ENCODE results near the gene NUDT4B. TPM values are rescaled to one million over a fixed set of nuclear protein-coding genes. Genes with fewer than 3 reads are reported as not detected.
"Not testable (repeated sequence)": the region's sequence is repeated elsewhere in the genome, so short reads cannot be mapped to it uniquely, and the experiment has no call there.

The NUDT4B gene
- total and polyA plus RNA-seq, 2 of the 13 experiments (the other 11 are each of a cell fraction or from before 2014, with no cell fraction given): 3.3 to 24.5 TPM

GRCh38 chr1:148761360-148761759 lies 12.8 kb downstream of the NUDT4B start:
- CTCF ChIA-PET (ENCODE audit: low intra/inter-chr PET ratio, low total read pairs); H4K20me1 ChIP-seq (ENCODE audit: insufficient read depth, low read length); H3K79me2 ChIP-seq (ENCODE audit: insufficient read depth, low read length); H3K4me2 ChIP-seq (ENCODE audit: low read depth, low read length); H2AFZ ChIP-seq (ENCODE audit: low read length); DNase-seq (ENCODE audit: low spot score); ATAC-seq; BruUV-seq (replicated peaks); H3K36me3 ChIP-seq (replicated peaks in 1 of 2; ENCODE audit: control insufficient read depth in 1 of 2, insufficient read depth in 2 of 2, low read length in 2 of 2); H3K27me3 ChIP-seq (ENCODE audit: control insufficient read depth in 1 of 2, insufficient read depth in 2 of 2, low read length in 2 of 2); H3K27ac ChIP-seq (ENCODE audit: extremely low read length, insufficient read depth, low read length); POLR2A ChIA-PET; intact Hi-C loops (cut with micrococcal nuclease; ENCODE audit: unreplicated experiment); in situ Hi-C loops (cut with HindIII; ENCODE audit: extremely low pct_ligation_motif_present, low pct_unique_long_range_greater_than_20kb); FAIRE-seq; H3K4me3 ChIP-seq (replicated peaks in 1 of 3; ENCODE audit: insufficient read depth in 1 of 3, low read depth in 2 of 3, low read length in 3 of 3); H3K4me1 ChIP-seq (ENCODE audit: insufficient read depth, low read length); H3K9me3 ChIP-seq (ENCODE audit: low read length); H3K9ac ChIP-seq (ENCODE audit: insufficient read depth, low read depth, low read length): not testable (repeated sequence)

DNA sequence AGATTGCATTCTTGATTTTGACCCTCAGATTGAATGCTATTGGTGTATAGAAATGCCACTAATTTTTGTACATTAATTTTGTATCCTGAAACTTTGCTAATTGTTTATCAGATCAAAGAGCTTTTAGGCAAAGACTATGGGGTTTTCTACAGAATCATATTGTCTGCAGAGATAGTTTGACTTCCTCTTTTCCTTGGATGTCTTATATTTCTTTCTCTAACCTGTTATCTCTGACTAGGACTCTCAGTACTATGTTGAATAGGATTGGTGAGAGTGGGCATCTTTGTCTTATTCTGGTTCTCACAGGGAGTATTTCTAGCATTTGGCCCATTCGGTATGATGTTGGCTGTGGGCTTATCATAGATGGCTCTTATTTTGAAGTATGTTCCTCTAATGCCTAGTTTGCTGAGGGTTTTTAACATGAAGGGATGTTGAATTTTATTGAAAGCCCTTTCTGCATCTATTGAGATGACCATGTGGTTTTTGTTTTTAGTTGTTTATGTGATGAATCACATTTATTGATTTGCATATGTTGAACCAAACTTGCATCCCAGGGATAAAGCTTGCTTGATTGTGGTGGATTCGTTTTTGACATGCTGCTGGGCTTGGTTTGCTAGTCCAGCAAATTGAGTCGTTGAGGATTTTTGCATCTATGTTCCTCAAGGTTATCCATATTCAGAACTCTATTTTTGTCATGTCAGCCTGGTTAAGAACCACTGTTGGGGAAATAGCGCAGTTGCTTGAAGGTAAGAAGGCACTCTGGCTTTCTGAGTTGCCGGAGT lies 16.9 kb downstream of the NUDT4B start:
- H3K4me3 ChIP-seq (replicated peaks in 1 of 3; ENCODE audit: insufficient read depth in 1 of 3, low read depth in 2 of 3, low read length in 3 of 3); H3K4me1 ChIP-seq (ENCODE audit: insufficient read depth, low read length); ATAC-seq; FAIRE-seq; BruUV-seq (replicated peaks); H3K79me2 ChIP-seq (ENCODE audit: insufficient read depth, low read length); H2AFZ ChIP-seq (ENCODE audit: low read length); H3K9ac ChIP-seq (ENCODE audit: insufficient read depth, low read depth, low read length); in situ Hi-C loops (cut with HindIII; ENCODE audit: extremely low pct_ligation_motif_present, low pct_unique_long_range_greater_than_20kb); intact Hi-C loops (cut with micrococcal nuclease; ENCODE audit: unreplicated experiment); CTCF ChIA-PET (ENCODE audit: low intra/inter-chr PET ratio, low total read pairs); H3K27me3 ChIP-seq (ENCODE audit: control insufficient read depth in 1 of 2, insufficient read depth in 2 of 2, low read length in 2 of 2); H3K27ac ChIP-seq (ENCODE audit: extremely low read length, insufficient read depth, low read length); H4K20me1 ChIP-seq (ENCODE audit: insufficient read depth, low read length); H3K4me2 ChIP-seq (ENCODE audit: low read depth, low read length); H3K36me3 ChIP-seq (replicated peaks in 1 of 2; ENCODE audit: control insufficient read depth in 1 of 2, insufficient read depth in 2 of 2, low read length in 2 of 2); H3K9me3 ChIP-seq (ENCODE audit: low read length); POLR2A ChIA-PET; DNase-seq (ENCODE audit: low spot score): not testable (repeated sequence)
- no CpG with 5 or more reads among the region's 5 CpGs for WGBS (ENCODE audit: low lambda C conversion rate)

GRCh38 chr1:148768541-148768940 lies 20.0 kb downstream of the NUDT4B start:
- H2AFZ ChIP-seq (ENCODE audit: low read length); H3K9ac ChIP-seq (ENCODE audit: insufficient read depth, low read depth, low read length); ATAC-seq: not testable (repeated sequence)

DNA sequence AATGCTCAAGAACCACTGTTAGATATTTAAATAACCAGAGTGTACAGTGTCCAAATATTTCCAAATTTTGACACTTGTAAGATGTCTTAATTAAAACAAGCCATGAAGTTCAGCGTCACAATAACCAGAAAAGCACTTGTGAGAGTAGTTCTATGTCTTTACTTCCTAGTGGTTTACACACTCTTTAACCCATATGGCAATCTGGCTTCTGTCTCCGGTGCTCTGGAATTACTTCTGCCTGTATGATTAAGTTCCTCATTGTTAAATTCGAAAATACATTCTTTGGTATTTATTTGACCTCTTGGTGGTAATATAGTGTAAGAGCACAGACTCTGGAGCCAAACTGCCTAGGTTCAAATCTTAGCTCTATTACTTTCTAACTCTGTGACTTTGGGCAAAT lies 20.9 kb downstream of the NUDT4B start:
- H3K9me3 ChIP-seq (ENCODE audit: low read length); CTCF ChIA-PET (ENCODE audit: low intra/inter-chr PET ratio, low total read pairs); H4K20me1 ChIP-seq (ENCODE audit: insufficient read depth, low read length); BruUV-seq (replicated peaks); H2AFZ ChIP-seq (ENCODE audit: low read length); POLR2A ChIA-PET; FAIRE-seq; H3K4me1 ChIP-seq (ENCODE audit: insufficient read depth, low read length); intact Hi-C loops (cut with micrococcal nuclease; ENCODE audit: unreplicated experiment); H3K9ac ChIP-seq (ENCODE audit: insufficient read depth, low read depth, low read length); H3K4me3 ChIP-seq (replicated peaks in 1 of 3; ENCODE audit: insufficient read depth in 1 of 3, low read depth in 2 of 3, low read length in 3 of 3); ATAC-seq; H3K79me2 ChIP-seq (ENCODE audit: insufficient read depth, low read length); DNase-seq (ENCODE audit: low spot score); H3K27me3 ChIP-seq (ENCODE audit: control insufficient read depth in 1 of 2, insufficient read depth in 2 of 2, low read length in 2 of 2); H3K4me2 ChIP-seq (ENCODE audit: low read depth, low read length); H3K36me3 ChIP-seq (replicated peaks in 1 of 2; ENCODE audit: control insufficient read depth in 1 of 2, insufficient read depth in 2 of 2, low read length in 2 of 2); in situ Hi-C loops (cut with HindIII; ENCODE audit: extremely low pct_ligation_motif_present, low pct_unique_long_range_greater_than_20kb); H3K27ac ChIP-seq (ENCODE audit: extremely low read length, insufficient read depth, low read length): not testable (repeated sequence)
- no CpG with 5 or more reads among the region's 3 CpGs for WGBS (ENCODE audit: low lambda C conversion rate)

More at GRCh38 chr1:148768541-148768940, 20.0 kb downstream of the NUDT4B start:
- H3K4me1 ChIP-seq (ENCODE audit: insufficient read depth, low read length); H3K4me3 ChIP-seq (replicated peaks in 1 of 3; ENCODE audit: insufficient read depth in 1 of 3, low read depth in 2 of 3, low read length in 3 of 3); H3K27ac ChIP-seq (ENCODE audit: extremely low read length, insufficient read depth, low read length); POLR2A ChIA-PET; H4K20me1 ChIP-seq (ENCODE audit: insufficient read depth, low read length); in situ Hi-C loops (cut with HindIII; ENCODE audit: extremely low pct_ligation_motif_present, low pct_unique_long_range_greater_than_20kb); CTCF ChIA-PET (ENCODE audit: low intra/inter-chr PET ratio, low total read pairs); H3K9me3 ChIP-seq (ENCODE audit: low read length); DNase-seq (ENCODE audit: low spot score); H3K27me3 ChIP-seq (ENCODE audit: control insufficient read depth in 1 of 2, insufficient read depth in 2 of 2, low read length in 2 of 2); H3K79me2 ChIP-seq (ENCODE audit: insufficient read depth, low read length); H3K4me2 ChIP-seq (ENCODE audit: low read depth, low read length); BruUV-seq (replicated peaks); FAIRE-seq; H3K36me3 ChIP-seq (replicated peaks in 1 of 2; ENCODE audit: control insufficient read depth in 1 of 2, insufficient read depth in 2 of 2, low read length in 2 of 2); intact Hi-C loops (cut with micrococcal nuclease; ENCODE audit: unreplicated experiment): not testable (repeated sequence)
- no CpG with 5 or more reads among the region's 2 CpGs for WGBS (ENCODE audit: low lambda C conversion rate)
